Heart right ventricle (tissue), 16 donors: ENCODE results near the gene FALEC. TPM values are rescaled to one million over a fixed set of nuclear protein-coding genes. Genes with fewer than 3 reads are reported as not detected.

Experiments used
- ATAC-seq, 8 donors: fragments of 200-7000 bp; cut with Tn5 transposase; one replicate each; pipeline ENCODE4 v1.9.1; 2020; ENCODE audit warnings: mild to moderate bottlenecking in 8 of 8, moderate library complexity in 8 of 8, moderate number of reproducible peaks in 1 of 8
- DNase-seq, 2 donors: peaks; one replicate each; pipeline ENCODE4 v3.0.0-alpha.2; 2020
- H3K27ac ChIP-seq, 10 donors: fragments of 200-600 bp; sonication (generic) in 2 of 10; one replicate each; pipeline versions ENCODE4 v1.5.0 to v1.8.0; 2020 to 2022; ENCODE audit warnings: mild to moderate bottlenecking in 3 of 10
- H3K27me3 ChIP-seq, 7 donors: fragments of 200-600 bp; one replicate each; pipeline ENCODE4 v1.8.0; 2021 to 2022; ENCODE audit warnings: mild to moderate bottlenecking in 2 of 7
- H3K36me3 ChIP-seq, 9 donors: fragments of 200-600 bp; sonication (generic) in 1 of 9; one replicate each; pipeline versions ENCODE4 v1.5.0 to v1.8.0; 2020 to 2022; ENCODE audit warnings: mild to moderate bottlenecking in 2 of 9
- H3K4me1 ChIP-seq, 9 donors: fragments of 200-600 bp; sonication (generic) in 1 of 9; one replicate each; pipeline versions ENCODE4 v1.5.0 to v1.8.0; 2020 to 2022; ENCODE audit warnings: mild to moderate bottlenecking in 4 of 9
- H3K4me3 ChIP-seq, 10 donors: fragments of 200-600 bp; sonication (generic) in 2 of 10; one replicate each; pipeline versions ENCODE4 v1.5.0 to v1.8.0; 2020 to 2022; ENCODE audit warnings: mild to moderate bottlenecking in 7 of 10, moderate library complexity in 2 of 10
- H3K9me3 ChIP-seq, 11 donors: fragments of 200-600 bp in 10 of 11; sonication (generic) in 2 of 11; one replicate each; pipeline versions ENCODE4 v1.5.0 to v1.8.0; 2013 to 2022; ENCODE audit warnings: mild to moderate bottlenecking in 2 of 11, control low read depth in 1 of 11, moderate library complexity in 1 of 11
- CTCF ChIP-seq, 9 donors: fragments of 200-600 bp; sonication (generic) in 2 of 9; IDR thresholded peaks; one replicate each; pipeline versions ENCODE4 v1.5.0 to v1.8.0; 2021 to 2022; ENCODE audit warnings: antibody characterized with exemption in 9 of 9, mild to moderate bottlenecking in 5 of 9, moderate library complexity in 1 of 9
- WGBS, 2 donors: extraction: QIAGEN DNeasy Blood & Tissue Kit; methylation state at CpG; one replicate each; pipeline ENCODE4 v1.1.7; 2013; ENCODE audit warnings: inconsistent platforms in 1 of 2; 5-methylcytosine and 5-hydroxymethylcytosine counted together
- intact Hi-C, 10 donors: fragments of 100-400 bp; cut with DNase I; formaldehyde crosslinking; loops; one replicate each; pipeline versions ENCODE4 v1.11.1 to v1.14.2; 2022
- polyA plus RNA-seq, 2 donors: library from polyadenylated mRNA; stranded (reverse); fragments of 200-250 nt; gene quantifications; one replicate each; pipeline ENCODE4 v1.2.3, GENCODE V29; 2013
- total RNA-seq, 10 donors: library from RNA; stranded (reverse); fragmentation: NEBNext Ultra II Directional in 3 of 10; extraction: Animal tissue kit (Norgen Biotek cat#: 25700) in 3 of 10; gene quantifications; one replicate each; pipeline versions ENCODE4 v1.2.1 to v1.2.4, GENCODE V29; 2021 to 2023
- donor health status: Arrhythmogenic right ventricular cardiomyopathy.
- donor health status: ischemic (EF 13 %, LVEDD 7.1; RV severe dilation, severe dysfunction).
- donor health status: healthy with polysubstance abuse.
- donor health status: DM: no; HTN: yes; CAD: no.
- donor health status: DM: no; HTN: no; CAD: no.
- donor health status: ischemic (EF 25% LVEDD 6.9; RV normal size, moderate dysfunction).
- donor health status: ischemic (EF 25% LVEDD 5.7; RV mildly dilated, moderate dysfunction).
- donor health status: healthy.
- donor health status: DM: yes; HTN: yes; CAD: no.
- donor health status: Ischemic cardiomyopathy.
- donor health status: ischemic (EF 35%, LVEDD 5.7; RV mildly dilated, moderate dysfunction).
- donor health status: nonischemic (EF 11% LVEDD 7.7; RV severe dilation, severe dysfunction).
- donor health status: DM: yes; HTN: yes; CAD: no.
- donor health status: PGD.
- donor health status: ischemic (EF 29% LVEDD 5.4; RV normal size, mild dysfunction).
- donor health status: nonischemic (EF 23%, LVEDD 6.1; RV moderate dilation, normal function).

FALEC gene
- total and polyA plus RNA-seq, 12 donors, result 0.46 to 0.60 TPM; not detected in 10

- intact Hi-C loops, result no loop called here
- Histone ChIP-seq H3K9me3 (no peaks in the 10 kb centered on the region), H3K27me3 (no peaks in the 10 kb centered on the region), H3K4me1 (no peaks in the 10 kb centered on the region), H3K36me3 (peaks cover 0 to 92% (median 34%) of the 10 kb centered on the region in 9 donors), H3K4me3 (no peak overlapping the region), H3K27ac (no peak overlapping the region)
- no peak for TF ChIP-seq CTCF (IDR thresholded peaks at IDR 0.05)
- 88 to 97% methylated on average over 10 of the region's 10 CpGs for WGBS, 2 donors
- DNase-seq, result no peak
- ATAC-seq, result no peak
These were observed 17.2 kb upstream of the FALEC start for GRCh38 chr1:150498342-150498741.

GRCh38 chr1:150505431-150505830, 10.1 kb upstream of the FALEC start:
- intact Hi-C loops, result loop anchor here in 1 of 10 donors (5.0 kb wide), 1 partner anchor 33 kb away; no protein-coding TSS in a partner anchor
- DNase-seq (no peak), ATAC-seq (no peak)
- Histone ChIP-seq H3K27ac (no peak overlapping the region), H3K27me3 (no peaks in the 10 kb centered on the region), H3K4me1 (peaks cover 0 to 28% (median 12%) of the 10 kb centered on the region in 9 donors), H3K4me3 (no peak overlapping the region), H3K36me3 (peaks cover 0 to 71% (median 27%) of the 10 kb centered on the region in 9 donors), H3K9me3 (no peaks in the 10 kb centered on the region)
- TF ChIP-seq CTCF (IDR thresholded peaks at IDR 0.05), result no peak
- 87 to 90% methylated on average over 6 of the region's 6 CpGs for WGBS, 2 donors

GRCh38 chr1:150507912-150508864, 7.4 kb upstream of the FALEC start, which contains the start of gene ECM1:
Gene ECM1 (plus strand): TSS chr1:150508109. CDS start chr1:150508210, 101 bp downstream.
- Histone ChIP-seq H3K4me1 (peaks cover 0 to 28% (median 12%) of the 10 kb centered on the region in 9 donors), H3K27me3 (no peaks in the 10 kb centered on the region), H3K27ac (peak within 1 kb of the TSS; percentile 41 to 90 (median 82)), H3K9me3 (no peaks in the 10 kb centered on the region), H3K4me3 (peak within 1 kb of the TSS in 9 of 10 donors; percentile 24 to 54 (median 46)), H3K36me3 (peaks cover 0 to 66% (median 30%) of the 10 kb centered on the region in 9 donors)
- intact Hi-C loops, result loop anchor here in 1 of 10 donors (5.0 kb wide), 1 partner anchor 36 kb away; no protein-coding TSS in a partner anchor
- peak; percentile 33 to 79 for DNase-seq
- peak; percentile 66 to 94 (median 91) for ATAC-seq
- WGBS, 2 donors, result 49 to 61% methylated on average over 7 of the region's 7 CpGs
- TF ChIP-seq CTCF (IDR thresholded peaks at IDR 0.05), result no peak

- H3K27me3 ChIP-seq, result no peaks in the 10 kb centered on the region
- intact Hi-C loops, result loop anchor here in 1 of 10 donors (5.0 kb wide), 1 partner anchor 37 kb away; no protein-coding TSS in a partner anchor
- peaks cover 0 to 28% (median 12%) of the 10 kb centered on the region in 9 donors for H3K4me1 ChIP-seq
- peak overlapping the region in 7 of 10 donors; percentile 73 to 90 (median 83) for H3K27ac ChIP-seq
- peak overlapping the region in 9 of 10 donors; percentile 24 to 54 (median 46) for H3K4me3 ChIP-seq
- TF ChIP-seq CTCF (IDR thresholded peaks at IDR 0.05), result no peak
- DNase-seq, result no peak
- no peaks in the 10 kb centered on the region for H3K9me3 ChIP-seq
- ATAC-seq, result peak in 4 of 8 donors; percentile 4 to 11 (median 8)
- WGBS, 2 donors, result 65 to 81% methylated on average over 4 of the region's 4 CpGs
- peaks cover 0 to 66% (median 28%) of the 10 kb centered on the region in 9 donors for H3K36me3 ChIP-seq
These were observed 6.6 kb upstream of the FALEC start for GRCh38 chr1:150508982-150509381.
